ENCODE results near the gene BRD1.

GRCh38 chr22:49735411-49735900, 92.2 kb downstream of the BRD1 start:
- TF ChIP-seq CTCF (IDR thresholded peaks at IDR 0.05; ENCODE audit: low read depth, low read length, poor library complexity, severe bottlenecking) = no peak
- TF ChIP-seq EZH2phosphoT487 (IDR thresholded peaks at IDR 0.05; ENCODE audit: borderline replicate concordance, low read length) = no peak

Data from DOHH2 (cell line).